ENCODE results near the gene KLHL17. TPM values are rescaled to one million over a fixed set of nuclear protein-coding genes. Genes with fewer than 3 reads are reported as not detected.
A peak's percentile ranks its signal among the peaks of the same experiment; 100 is the strongest.

KLHL17 gene
- polyA plus RNA-seq, 1 donor = 6.8 TPM

- Histone ChIP-seq H3K4me3 (ENCODE audit: low read length) (no peak overlapping the region), H3K27me3 (ENCODE audit: control insufficient read depth, insufficient read depth, low read length) (peaks cover 82% of the 10 kb centered on the region), H3K36me3 (ENCODE audit: control insufficient read depth, insufficient read depth, low read length) (no peaks in the 10 kb centered on the region), H3K9me3 (ENCODE audit: control insufficient read depth, low read depth, low read length) (peaks cover 21% of the 10 kb centered on the region), H3K27ac (ENCODE audit: low read length) (no peak overlapping the region), H3K4me1 (ENCODE audit: control insufficient read depth, insufficient read depth, low read length) (peaks cover 37% of the 10 kb centered on the region)
- WGBS (ENCODE audit: insufficient coverage, low lambda C conversion rate) = no CpG with 5 or more reads among the region's 15 CpGs
- DNase-seq = no peak
Observed at GRCh38 chr1:938088-938683, 22.2 kb upstream of the KLHL17 start.

GRCh38 chr1:938711-939489 lies 21.5 kb upstream of the KLHL17 start:
- peaks cover 3% of the 10 kb centered on the region for H3K36me3 ChIP-seq (ENCODE audit: control insufficient read depth, insufficient read depth, low read length)
- H3K4me1 ChIP-seq (ENCODE audit: control insufficient read depth, insufficient read depth, low read length) = peaks cover 39% of the 10 kb centered on the region
- H3K9me3 ChIP-seq (ENCODE audit: control insufficient read depth, low read depth, low read length) = peaks cover 24% of the 10 kb centered on the region
- no peak overlapping the region for H3K27ac ChIP-seq (ENCODE audit: low read length)
- DNase-seq = no peak
- peaks cover 82% of the 10 kb centered on the region for H3K27me3 ChIP-seq (ENCODE audit: control insufficient read depth, insufficient read depth, low read length)
- no peak overlapping the region for H3K4me3 ChIP-seq (ENCODE audit: low read length)
- WGBS (ENCODE audit: insufficient coverage, low lambda C conversion rate) = no CpG with 5 or more reads among the region's 30 CpGs

GRCh38 chr1:939511-940106 lies 20.8 kb upstream of the KLHL17 start:
- peaks cover 39% of the 10 kb centered on the region for H3K4me1 ChIP-seq (ENCODE audit: control insufficient read depth, insufficient read depth, low read length)
- H3K36me3 ChIP-seq (ENCODE audit: control insufficient read depth, insufficient read depth, low read length) = peaks cover 7% of the 10 kb centered on the region
- H3K4me3 ChIP-seq (ENCODE audit: low read length) = no peak overlapping the region
- peaks cover 25% of the 10 kb centered on the region for H3K9me3 ChIP-seq (ENCODE audit: control insufficient read depth, low read depth, low read length)
- no peak overlapping the region for H3K27ac ChIP-seq (ENCODE audit: low read length)
- no CpG with 5 or more reads among the region's 21 CpGs for WGBS (ENCODE audit: insufficient coverage, low lambda C conversion rate)
- peaks cover 82% of the 10 kb centered on the region for H3K27me3 ChIP-seq (ENCODE audit: control insufficient read depth, insufficient read depth, low read length)
- DNase-seq = no peak

- Histone ChIP-seq H3K4me1 (ENCODE audit: control insufficient read depth, insufficient read depth, low read length) (peaks cover 33% of the 10 kb centered on the region), H3K4me3 (ENCODE audit: low read length) (no peak overlapping the region), H3K27ac (ENCODE audit: low read length) (peak overlapping the region; percentile 60), H3K27me3 (ENCODE audit: control insufficient read depth, insufficient read depth, low read length) (peaks cover 75% of the 10 kb centered on the region), H3K9me3 (ENCODE audit: control insufficient read depth, low read depth, low read length) (peaks cover 21% of the 10 kb centered on the region), H3K36me3 (ENCODE audit: control insufficient read depth, insufficient read depth, low read length) (peaks cover 14% of the 10 kb centered on the region)
- peak; percentile 60 to 77 for DNase-seq
- WGBS (ENCODE audit: insufficient coverage, low lambda C conversion rate) = no CpG with 5 or more reads among the region's 86 CpGs
Observed at GRCh38 chr1:940107-941014, 20.0 kb upstream of the KLHL17 start.

- Histone ChIP-seq H3K4me3 (ENCODE audit: low read length) (peak overlapping the region; percentile 18), H3K27ac (ENCODE audit: low read length) (peak overlapping the region; percentile 60), H3K27me3 (ENCODE audit: control insufficient read depth, insufficient read depth, low read length) (peaks cover 68% of the 10 kb centered on the region), H3K9me3 (ENCODE audit: control insufficient read depth, low read depth, low read length) (peaks cover 18% of the 10 kb centered on the region), H3K36me3 (ENCODE audit: control insufficient read depth, insufficient read depth, low read length) (peaks cover 21% of the 10 kb centered on the region), H3K4me1 (ENCODE audit: control insufficient read depth, insufficient read depth, low read length) (peaks cover 30% of the 10 kb centered on the region)
- no CpG with 5 or more reads among the region's 36 CpGs for WGBS (ENCODE audit: insufficient coverage, low lambda C conversion rate)
- DNase-seq = no peak
Observed at GRCh38 chr1:941015-941587, 19.3 kb upstream of the KLHL17 start.

GRCh38 chr1:941588-942383 lies 18.6 kb upstream of the KLHL17 start:
- Histone ChIP-seq H3K36me3 (ENCODE audit: control insufficient read depth, insufficient read depth, low read length) (peaks cover 27% of the 10 kb centered on the region), H3K27me3 (ENCODE audit: control insufficient read depth, insufficient read depth, low read length) (peaks cover 61% of the 10 kb centered on the region), H3K4me3 (ENCODE audit: low read length) (peak overlapping the region; percentile 31), H3K4me1 (ENCODE audit: control insufficient read depth, insufficient read depth, low read length) (peaks cover 28% of the 10 kb centered on the region), H3K27ac (ENCODE audit: low read length) (peak overlapping the region; percentile 60), H3K9me3 (ENCODE audit: control insufficient read depth, low read depth, low read length) (peaks cover 18% of the 10 kb centered on the region)
- peak; percentile 67 to 79 for DNase-seq
- WGBS (ENCODE audit: insufficient coverage, low lambda C conversion rate) = no CpG with 5 or more reads among the region's 98 CpGs

GRCh38 chr1:942411-942821 lies 18.0 kb upstream of the KLHL17 start:
- peak overlapping the region; percentile 31 for H3K4me3 ChIP-seq (ENCODE audit: low read length)
- H3K9me3 ChIP-seq (ENCODE audit: control insufficient read depth, low read depth, low read length) = peaks cover 18% of the 10 kb centered on the region
- DNase-seq = no peak
- no CpG with 5 or more reads among the region's 48 CpGs for WGBS (ENCODE audit: insufficient coverage, low lambda C conversion rate)
- H3K36me3 ChIP-seq (ENCODE audit: control insufficient read depth, insufficient read depth, low read length) = peaks cover 33% of the 10 kb centered on the region
- H3K27ac ChIP-seq (ENCODE audit: low read length) = peak overlapping the region; percentile 38
- H3K27me3 ChIP-seq (ENCODE audit: control insufficient read depth, insufficient read depth, low read length) = peaks cover 56% of the 10 kb centered on the region
- peaks cover 28% of the 10 kb centered on the region for H3K4me1 ChIP-seq (ENCODE audit: control insufficient read depth, insufficient read depth, low read length)

GRCh38 chr1:942864-943533 lies 17.4 kb upstream of the KLHL17 start:
- Histone ChIP-seq H3K4me3 (ENCODE audit: low read length) (peak overlapping the region; percentile 2), H3K27ac (ENCODE audit: low read length) (peak overlapping the region; percentile 43), H3K36me3 (ENCODE audit: control insufficient read depth, insufficient read depth, low read length) (peaks cover 39% of the 10 kb centered on the region), H3K4me1 (ENCODE audit: control insufficient read depth, insufficient read depth, low read length) (peaks cover 28% of the 10 kb centered on the region), H3K27me3 (ENCODE audit: control insufficient read depth, insufficient read depth, low read length) (peaks cover 50% of the 10 kb centered on the region), H3K9me3 (ENCODE audit: control insufficient read depth, low read depth, low read length) (peaks cover 18% of the 10 kb centered on the region)
- peak in 1 of 2 donors; percentile 50 for DNase-seq
- no CpG with 5 or more reads among the region's 27 CpGs for WGBS (ENCODE audit: insufficient coverage, low lambda C conversion rate)

Measured in large intestine (tissue), 3 donors.